COLO668 (cell line): ENCODE data around the gene TENM4.
"Not testable (repeated sequence)": the region's sequence is repeated elsewhere in the genome, so short reads cannot be mapped to it uniquely, and the experiment has no call there.

ENCODE experiments used
- DNase-seq: peaks from one replicate; lab custom pipeline; 2025; ENCODE audit not compliant: unreplicated experiment; lab: John Stamatoyannopoulos, UW

Gene TENM4

DNA sequence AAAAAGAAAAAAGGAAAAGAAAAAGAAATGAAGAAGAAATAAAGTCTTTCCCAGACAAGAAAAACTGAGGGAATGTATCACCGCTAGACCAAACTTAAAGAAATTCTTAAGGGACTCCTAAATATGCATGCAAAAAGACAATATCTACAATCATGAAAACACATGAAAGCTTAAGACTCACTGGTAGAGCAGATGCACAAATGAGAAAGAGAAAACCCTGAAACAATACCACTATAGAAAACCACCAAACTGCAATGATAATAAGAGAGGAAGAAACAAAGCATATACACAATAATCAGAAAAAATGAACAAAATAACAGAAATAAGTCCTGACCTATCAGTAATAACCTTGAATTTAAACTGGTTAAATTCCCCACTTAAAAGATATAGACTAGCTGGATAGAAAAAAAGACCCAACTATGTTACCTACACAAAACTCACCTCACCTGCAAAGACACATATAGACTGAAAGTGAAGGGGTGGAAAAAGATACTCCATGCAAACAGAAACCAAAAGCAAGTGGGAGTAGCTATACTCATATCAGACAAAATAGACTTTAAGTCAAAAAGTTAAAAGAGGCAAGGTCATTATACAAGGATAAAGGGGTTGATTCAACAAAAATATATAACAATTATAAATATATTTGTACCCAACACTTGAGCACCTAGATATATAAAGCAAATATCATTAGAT is 804.9 kb downstream of the TENM4 start:
- no peak for DNase-seq

DNA sequence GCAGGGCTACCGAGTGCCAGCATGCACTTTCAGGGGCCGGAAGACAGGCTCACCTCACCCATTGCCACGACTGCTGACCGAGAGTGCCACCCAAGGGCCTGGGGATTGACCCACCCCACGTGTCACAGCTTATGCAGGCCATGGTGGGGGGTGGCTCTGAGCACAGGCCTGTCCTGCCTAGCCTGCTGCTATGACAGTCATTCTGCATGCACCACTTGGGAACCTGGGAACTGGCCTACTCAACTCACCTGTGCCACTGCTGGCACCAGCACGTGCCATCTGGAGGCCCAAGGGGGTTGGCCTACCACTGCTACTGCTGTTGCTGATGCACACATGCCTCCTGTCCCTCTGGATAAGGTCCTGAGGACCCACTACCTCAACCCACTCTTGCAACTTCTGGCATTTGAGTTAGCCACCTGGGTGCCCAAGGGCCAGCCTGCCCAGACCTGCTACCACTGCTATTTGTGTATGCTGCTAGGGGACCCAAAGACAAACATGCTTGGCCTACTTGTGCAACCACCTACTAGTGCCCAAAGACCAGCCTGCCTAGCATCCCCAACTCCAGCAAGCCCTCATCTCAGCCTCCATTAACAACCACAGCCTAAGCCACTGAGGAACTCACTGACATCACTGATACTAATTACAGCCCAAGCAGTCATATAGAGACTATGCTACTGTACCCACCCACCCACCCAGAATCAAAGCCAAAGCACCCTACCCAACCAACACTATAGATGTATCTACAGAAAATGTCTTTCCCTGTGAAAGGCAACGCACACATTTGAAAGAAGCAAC is 807.1 kb downstream of the TENM4 start:
- no peak for DNase-seq

DNA sequence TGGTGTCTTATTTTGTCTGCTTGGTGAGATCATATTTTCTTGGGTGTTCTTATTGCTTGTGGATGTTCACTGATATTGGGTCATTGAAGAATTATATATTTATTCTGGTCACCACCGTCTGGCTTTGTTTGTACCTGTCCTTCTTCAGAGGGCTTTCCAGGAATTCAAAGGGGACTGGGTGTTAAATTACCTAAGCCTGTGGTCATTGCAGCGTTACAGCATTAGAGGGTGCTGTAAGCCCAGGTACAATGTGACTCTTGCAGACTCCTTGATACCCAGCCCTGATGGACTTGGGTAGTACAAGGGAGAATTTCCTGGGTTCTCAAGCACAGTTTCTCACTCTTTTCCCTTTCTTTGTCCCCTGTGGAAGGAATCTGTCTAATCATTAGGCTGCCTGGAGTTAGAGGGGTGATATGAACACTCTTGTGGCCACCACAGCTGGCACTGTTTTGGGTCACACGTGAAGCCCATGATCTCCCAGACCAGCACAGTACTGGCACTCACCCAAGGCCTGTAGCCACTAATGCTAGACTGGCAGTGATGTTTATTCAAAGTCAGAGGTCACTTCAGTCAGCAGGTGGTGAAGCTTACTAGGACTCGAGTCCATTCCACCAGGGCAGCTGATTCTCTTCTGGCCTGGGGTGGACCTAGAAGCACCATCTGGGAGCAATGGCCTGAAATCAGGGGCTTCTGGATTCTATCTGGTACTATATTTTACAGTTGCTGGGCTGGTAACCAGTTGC is 810.1 kb downstream of the TENM4 start:
- DNase-seq, result no peak

DNA sequence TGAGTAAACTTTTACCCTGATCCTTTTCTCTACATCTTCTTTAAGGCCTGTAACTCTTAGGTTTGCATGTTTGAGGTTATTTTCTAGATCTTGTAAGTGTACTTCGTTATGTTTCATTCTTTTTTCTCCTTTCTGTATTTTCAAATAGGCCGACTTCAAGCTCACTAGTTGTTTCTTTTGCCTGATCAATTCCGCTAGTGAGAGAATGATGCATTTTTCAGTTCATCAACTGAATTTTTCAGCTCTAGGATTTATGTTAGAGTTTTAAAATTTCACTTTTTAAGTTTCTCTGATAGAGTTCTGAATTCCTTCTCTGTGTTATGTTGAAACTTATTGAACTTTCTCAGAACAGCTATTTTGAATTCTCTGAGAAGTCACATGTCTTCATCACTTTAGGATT is 810.7 kb downstream of the TENM4 start:
- no peak for DNase-seq

DNA sequence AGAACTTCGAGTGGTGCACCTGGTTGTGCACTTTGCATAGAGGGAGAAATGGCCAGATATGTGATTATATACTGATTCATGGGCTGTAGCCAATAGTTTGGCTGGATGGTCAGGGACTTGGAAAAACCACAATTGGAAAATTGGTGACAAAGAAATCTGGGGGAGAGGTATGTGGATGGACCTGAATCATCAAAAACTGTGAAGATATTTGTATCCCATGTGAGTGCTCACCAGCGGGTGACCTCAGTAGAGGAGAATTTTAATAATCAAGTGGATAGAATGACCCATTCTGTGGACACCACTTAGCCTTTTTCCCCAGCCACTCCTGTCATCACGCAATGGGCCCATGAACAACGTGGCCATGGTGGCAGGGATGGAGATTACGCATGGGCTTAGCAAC is 818.2 kb downstream of the TENM4 start:
- no peak for DNase-seq

DNA sequence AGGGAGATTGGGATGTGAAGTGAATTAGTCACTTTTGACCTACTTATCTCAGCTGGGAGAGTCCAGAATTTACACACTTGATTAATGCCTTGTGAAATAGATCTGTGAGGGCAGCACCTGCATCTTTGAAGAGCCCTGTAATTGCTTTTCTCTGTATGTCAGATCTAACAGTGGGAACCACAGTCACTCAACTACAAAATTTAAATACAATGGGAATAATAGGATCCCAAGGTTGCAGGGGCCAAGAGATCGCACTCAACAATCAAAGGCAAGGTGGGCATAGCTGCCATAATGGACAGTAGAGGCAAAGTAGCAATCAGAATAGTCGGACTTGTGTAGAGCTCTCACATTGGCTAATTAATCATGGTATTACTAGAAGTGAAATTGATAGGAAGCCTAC is 820.7 kb downstream of the TENM4 start:
- DNase-seq, result no peak

DNA sequence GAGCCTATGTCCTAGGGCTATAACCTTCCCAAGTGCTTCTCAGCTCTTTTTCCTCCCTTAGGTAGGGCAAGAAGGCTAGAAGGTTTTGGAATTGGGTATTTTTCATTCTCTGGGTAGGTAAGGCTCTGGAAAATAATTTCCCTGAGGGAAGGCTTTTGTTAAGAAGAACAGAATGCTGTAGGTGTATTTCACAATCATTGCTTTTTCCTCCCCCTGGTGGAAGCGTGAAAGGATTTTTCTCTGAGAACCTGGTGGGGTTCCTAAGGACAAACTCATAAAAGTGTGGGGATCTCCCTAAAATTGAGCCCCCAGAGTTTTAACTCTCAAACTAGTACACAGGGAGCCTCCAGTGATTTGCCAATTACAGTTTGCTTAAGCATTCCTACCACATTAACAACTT is 825.1 kb downstream of the TENM4 start:
- DNase-seq, result no peak

DNA sequence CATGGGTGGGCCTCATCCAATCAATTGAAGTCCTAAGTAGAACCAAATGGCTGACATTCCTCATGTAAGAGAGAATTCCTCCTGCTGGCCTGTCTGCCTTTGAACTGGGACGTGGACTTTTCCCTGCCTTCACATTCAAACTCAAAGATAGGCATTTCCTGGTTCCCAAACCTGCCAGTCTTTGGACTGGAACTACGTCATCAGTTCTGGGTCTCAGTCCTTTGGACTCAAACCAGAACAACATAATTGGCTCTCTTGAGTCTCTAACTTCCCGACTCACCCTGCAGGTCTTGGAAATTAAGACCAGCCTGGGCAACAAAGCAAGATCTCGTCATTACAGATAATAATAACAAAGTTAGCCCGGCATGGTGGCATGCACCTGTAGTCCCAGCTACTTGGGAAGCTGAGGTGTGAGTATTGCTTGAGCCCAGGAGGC is 827.4 kb downstream of the TENM4 start:
- no peak for DNase-seq

DNA sequence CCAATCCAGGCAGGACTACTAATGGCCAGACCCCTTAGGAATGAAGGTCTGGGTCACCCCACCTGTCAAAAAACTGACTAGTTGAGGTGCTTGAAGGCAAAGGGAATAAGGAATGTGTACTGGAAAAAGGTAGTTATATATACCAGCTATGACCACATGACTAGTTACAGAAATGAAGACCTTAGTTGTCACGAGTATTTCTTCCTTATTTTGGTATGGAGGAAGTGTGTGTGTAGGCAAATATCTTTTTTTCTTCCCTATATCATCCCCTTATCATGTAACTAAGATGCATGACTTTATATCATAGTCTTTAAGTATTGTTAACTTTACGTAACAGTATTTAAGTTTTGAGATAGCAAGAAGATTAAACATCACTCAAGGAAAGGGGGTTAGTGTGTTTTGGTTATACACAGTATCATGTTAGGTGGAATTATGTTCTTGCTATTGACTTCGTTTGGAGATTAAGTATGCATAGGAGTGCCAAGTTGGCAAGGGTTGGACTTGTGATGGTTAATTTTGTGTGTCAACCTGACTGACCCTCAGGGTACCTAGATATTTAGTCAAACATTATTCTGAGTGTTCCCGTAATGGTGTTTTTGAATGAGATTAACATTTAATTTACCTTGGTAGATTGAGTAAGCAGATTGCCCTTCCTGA is 828.0 kb downstream of the TENM4 start:
- DNase-seq, result no peak

DNA sequence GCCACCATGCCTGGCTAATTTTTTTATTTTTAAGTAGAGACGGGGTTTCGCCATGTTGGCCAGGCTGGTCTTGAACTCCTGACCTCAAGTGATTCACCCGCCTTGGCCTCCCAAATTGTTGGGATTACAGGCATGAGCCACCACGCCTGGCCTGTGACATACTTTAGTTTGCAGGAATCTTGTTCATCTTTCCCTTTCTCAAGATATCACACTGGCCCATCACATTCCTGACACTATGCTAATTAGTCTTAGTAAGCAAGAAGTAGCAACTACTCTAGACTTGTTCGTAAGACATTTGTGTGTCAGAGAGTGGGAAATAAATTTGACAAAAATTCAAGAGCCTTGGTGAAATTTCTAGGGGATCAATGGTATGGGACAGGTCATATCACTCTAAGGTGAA is 831.5 kb downstream of the TENM4 start:
- DNase-seq, result not testable (repeated sequence)

DNA sequence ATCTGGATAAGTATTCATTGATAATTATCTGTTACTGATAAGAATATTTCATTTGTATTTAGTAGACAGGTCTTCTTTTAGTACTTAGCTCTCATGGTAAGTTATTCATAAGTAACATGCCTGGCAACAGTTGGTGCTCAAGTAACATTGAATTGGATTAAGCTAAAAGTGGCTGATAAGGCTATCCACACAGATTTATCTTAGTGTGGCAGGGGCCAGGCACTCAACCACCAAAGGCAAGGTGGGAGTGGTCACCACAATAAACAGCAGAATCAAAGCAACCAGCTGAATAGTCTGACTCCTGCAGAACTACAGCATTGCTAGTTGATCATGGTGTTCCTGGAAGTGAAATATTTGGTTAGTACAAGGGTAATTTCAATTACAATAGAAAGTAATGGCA is 833.1 kb downstream of the TENM4 start:
- no peak for DNase-seq

DNA sequence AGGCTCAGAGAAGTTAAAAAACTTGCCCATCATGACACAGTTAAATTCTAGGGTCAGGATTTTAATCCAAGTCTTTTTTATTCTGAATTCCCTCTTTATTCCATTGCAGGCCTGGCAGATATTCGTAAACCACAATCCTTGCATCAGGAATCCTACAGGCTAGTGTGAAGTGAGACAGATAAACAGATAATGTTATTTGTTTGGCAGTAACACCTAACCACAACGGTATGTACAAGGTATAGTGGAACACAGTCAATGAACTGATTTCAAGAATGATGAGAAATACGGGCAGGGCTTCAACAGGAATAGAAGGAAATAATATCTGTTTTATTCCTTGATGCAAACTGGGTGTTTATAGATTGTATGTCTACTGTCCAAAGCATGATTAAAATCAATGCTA is 834.2 kb downstream of the TENM4 start:
- DNase-seq, result no peak

DNA sequence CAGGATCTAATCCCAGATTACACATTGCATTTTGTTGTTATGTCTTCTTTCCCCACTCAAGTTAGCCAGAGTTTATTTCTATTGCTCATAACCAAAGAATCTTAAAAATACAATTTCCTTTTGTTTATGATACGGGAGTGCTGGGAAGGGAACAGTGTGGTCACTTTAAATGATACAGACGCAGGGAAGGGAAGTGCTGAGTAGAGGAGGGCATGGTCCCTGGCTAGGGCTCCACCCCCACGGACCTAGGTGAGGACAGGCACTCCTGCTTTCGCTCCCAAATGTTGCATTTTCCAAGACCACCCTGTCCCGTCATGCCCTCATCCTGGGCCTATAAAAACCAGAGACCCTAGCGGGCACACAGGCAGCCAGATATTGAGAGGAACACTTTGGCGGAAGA is 835.5 kb downstream of the TENM4 start:
- no peak for DNase-seq

DNA sequence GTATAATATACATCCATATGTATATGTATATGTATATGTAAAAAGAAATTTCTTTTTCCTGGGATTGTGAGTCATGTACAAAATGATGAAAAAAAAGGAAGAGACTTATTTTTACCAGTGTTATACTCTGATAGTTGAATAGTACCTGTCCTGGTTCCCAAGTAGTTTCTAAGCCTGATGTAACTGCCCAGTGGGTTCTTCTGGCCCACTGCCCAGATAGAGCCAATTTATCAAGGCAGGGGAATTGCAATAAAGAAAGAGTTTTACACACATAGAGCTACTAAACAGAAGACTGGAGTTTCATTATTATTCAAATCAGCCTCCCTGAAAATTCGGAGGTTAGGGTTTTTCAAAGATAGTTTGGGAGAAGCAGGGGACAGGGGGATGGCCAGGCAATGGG is 837.0 kb downstream of the TENM4 start:
- no peak for DNase-seq
